K562 (cell line): Measurements from ENCODE around the gene SUPT5H. TPM values are rescaled to one million over a fixed set of nuclear protein-coding genes. Genes with fewer than 3 reads are reported as not detected.
A peak's percentile ranks its signal among the peaks of the same experiment; 100 is the strongest.

Source experiments
- ARHGAP35 ChIP-seq: fragments of 450-650 bp; IDR thresholded peaks from 2 replicates; pipeline ENCODE4 v1.6.1; 2018; ENCODE audit not compliant: partially characterized antibody
- COPS2 ChIP-seq: fragments of 450-650 bp; conservative IDR thresholded peaks from 2 replicates; pipeline ENCODE4 v1.6.1; 2016; ENCODE audit warnings: mild to moderate bottlenecking, moderate library complexity
- FOXA1 ChIP-seq: fragments of 450-650 bp; IDR thresholded peaks from 2 replicates; pipeline ENCODE4 v1.6.1; 2016; ENCODE audit warnings: mild to moderate bottlenecking, borderline replicate concordance
- KLF13 ChIP-seq: fragments of 450-650 bp; IDR thresholded peaks from 2 replicates; pipeline ENCODE4 v1.6.1; 2016; ENCODE audit warnings: missing genetic modification characterization, low read depth, mild to moderate bottlenecking, missing compliant biosample characterization, moderate library complexity, borderline replicate concordance
- NR2C2 ChIP-seq, 2 experiments: fragments of 200-800 bp in 1 of 2; sonication (Bioruptor generic) in 1 of 2; sonication (generic) in 1 of 2; formaldehyde crosslinking in 1 of 2; IDR thresholded peaks; 2 replicates each; pipeline versions ENCODE4 v1.6.1 to v1.8.0; 2016 to 2022; ENCODE audit warnings: mild to moderate bottlenecking in 1 of 2, missing compliant biosample characterization in 1 of 2, missing genetic modification characterization in 1 of 2, missing genetic modification reagents in 1 of 2
- OTX1 ChIP-seq: fragments of 450-650 bp; formaldehyde crosslinking; IDR thresholded peaks from 2 replicates; pipeline ENCODE4 v1.4.0; 2022; ENCODE audit warnings: mild to moderate bottlenecking
- TOE1 ChIP-seq, 2 experiments: fragments of 450-650 bp in 1 of 2; sonication (generic) in 1 of 2; formaldehyde crosslinking in 1 of 2; IDR thresholded peaks; 2 replicates each; pipeline versions ENCODE4 v1.7.1 to v1.8.0; 2016 to 2022; ENCODE audit warnings: borderline replicate concordance in 2 of 2, mild to moderate bottlenecking in 2 of 2, antibody characterized with exemption in 1 of 2, inconsistent platforms in 1 of 2, low read depth in 1 of 2, missing genetic modification reagents in 1 of 2, moderate library complexity in 1 of 2
- ZFPM2 ChIP-seq: fragments of 250-450 bp; sonication (Bioruptor Pico); IDR thresholded peaks from 2 replicates; pipeline ENCODE4 v1.5.1; 2022; ENCODE audit warnings: mild to moderate bottlenecking
- ZNF146 ChIP-seq: IDR thresholded peaks from one replicate; pipeline ENCODE4 v1.6.1; 2018; ENCODE audit warnings: missing compliant biosample characterization; ENCODE audit not compliant: unreplicated experiment
- polyA plus RNA-seq, 8 experiments: library from polyadenylated mRNA; depleted of rRNA in 4 of 8; stranded (reverse) in 5 of 8; unstranded in 3 of 8; fragments of >200 nt; fragmentation: Nextera tagmentation in 2 of 8; fragmentation: Illumina TruSeq in 1 of 8; extraction: Ambion mirVana in 2 of 8; extraction: Trizol in 1 of 8; gene quantifications; 2 replicates each; pipeline versions ENCODE4 v1.2.1 to v1.2.3, GENCODE V29; 2011 to 2014; ENCODE audit warnings: inconsistent platforms in 1 of 8, missing spikeins in 1 of 8
- total RNA-seq, 7 experiments: library from RNA; depleted of rRNA in 6 of 7; stranded (reverse); fragments of >200 nt in 6 of 7; fragmentation: Illumina TruSeq in 2 of 7; extraction: Trizol in 2 of 7; gene quantifications; 2 replicates each; pipeline versions ENCODE4 v1.2.1 to v1.2.3, GENCODE V29; 2011 to 2021; ENCODE audit warnings: low replicate concordance in 1 of 7
- TF ChIP-seq, protein P1 (sequence below): fragments of 450-650 bp; IDR thresholded peaks from 2 replicates; pipeline ENCODE4 v1.6.1; 2018; ENCODE audit not compliant: partially characterized antibody
- TF ChIP-seq, protein P2 (sequence below): fragments of 250-450 bp; sonication (Bioruptor Pico); IDR thresholded peaks from 2 replicates; pipeline ENCODE4 v1.4.0; 2020; ENCODE audit warnings: borderline replicate concordance
- TF ChIP-seq, protein P3 (sequence below), 2 experiments: fragments of 450-650 bp in 1 of 2; IDR thresholded peaks; 2 replicates each; pipeline ENCODE4 v1.6.1; 2011 to 2017; ENCODE audit warnings: low read depth in 2 of 2, antibody characterized with exemption in 1 of 2, borderline replicate concordance in 1 of 2, low read length in 1 of 2, mild to moderate bottlenecking in 1 of 2, mixed read lengths in 1 of 2; ENCODE audit not compliant: control insufficient read depth in 1 of 2

Gene SUPT5H
- total and polyA plus RNA-seq, 9 of the 15 experiments (the other 6 are each of a cell fraction or from before 2014, with no cell fraction given), result 13.3 to 85.9 (median 35.9) TPM

DNA sequence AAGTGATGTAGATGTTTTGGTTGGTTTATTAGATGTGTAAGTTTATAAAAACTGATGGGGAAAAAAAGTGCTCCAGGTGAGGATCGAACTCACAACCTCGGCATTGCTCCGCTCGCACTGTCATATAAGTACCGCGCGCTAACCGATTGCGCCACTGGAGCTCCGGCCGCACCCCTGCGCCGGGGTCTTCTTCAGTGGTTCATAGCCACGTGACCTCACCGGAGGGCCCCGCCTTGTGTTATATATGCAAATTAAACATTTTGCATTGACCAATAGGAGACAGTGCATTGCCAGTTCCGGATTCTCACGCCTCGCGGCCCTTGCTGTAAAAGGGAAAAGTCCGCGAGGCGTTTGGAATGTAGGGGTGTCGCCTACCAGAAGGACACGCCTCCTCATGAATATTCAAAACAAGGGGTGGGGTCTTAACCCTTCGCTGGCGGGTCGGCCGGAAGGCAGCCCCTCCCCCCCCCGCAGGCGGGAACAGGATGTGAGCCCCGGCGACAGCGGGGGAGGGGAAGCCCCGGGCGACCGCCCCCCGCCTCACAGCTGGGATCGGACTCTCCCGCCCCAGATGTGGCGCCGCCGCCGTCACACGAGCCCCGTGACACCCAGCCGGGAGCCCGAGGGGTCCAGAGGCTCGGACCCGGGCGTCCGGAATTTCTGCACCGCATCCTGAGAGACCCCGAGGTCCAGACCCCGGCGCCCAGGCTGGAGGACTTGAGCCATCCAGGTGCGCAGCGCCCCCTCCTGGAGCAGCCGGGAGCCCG is 33.1 kb upstream of the SUPT5H start, which contains the start of gene PLEKHG2 (continued):
- TF ChIP-seq, protein P1, sequence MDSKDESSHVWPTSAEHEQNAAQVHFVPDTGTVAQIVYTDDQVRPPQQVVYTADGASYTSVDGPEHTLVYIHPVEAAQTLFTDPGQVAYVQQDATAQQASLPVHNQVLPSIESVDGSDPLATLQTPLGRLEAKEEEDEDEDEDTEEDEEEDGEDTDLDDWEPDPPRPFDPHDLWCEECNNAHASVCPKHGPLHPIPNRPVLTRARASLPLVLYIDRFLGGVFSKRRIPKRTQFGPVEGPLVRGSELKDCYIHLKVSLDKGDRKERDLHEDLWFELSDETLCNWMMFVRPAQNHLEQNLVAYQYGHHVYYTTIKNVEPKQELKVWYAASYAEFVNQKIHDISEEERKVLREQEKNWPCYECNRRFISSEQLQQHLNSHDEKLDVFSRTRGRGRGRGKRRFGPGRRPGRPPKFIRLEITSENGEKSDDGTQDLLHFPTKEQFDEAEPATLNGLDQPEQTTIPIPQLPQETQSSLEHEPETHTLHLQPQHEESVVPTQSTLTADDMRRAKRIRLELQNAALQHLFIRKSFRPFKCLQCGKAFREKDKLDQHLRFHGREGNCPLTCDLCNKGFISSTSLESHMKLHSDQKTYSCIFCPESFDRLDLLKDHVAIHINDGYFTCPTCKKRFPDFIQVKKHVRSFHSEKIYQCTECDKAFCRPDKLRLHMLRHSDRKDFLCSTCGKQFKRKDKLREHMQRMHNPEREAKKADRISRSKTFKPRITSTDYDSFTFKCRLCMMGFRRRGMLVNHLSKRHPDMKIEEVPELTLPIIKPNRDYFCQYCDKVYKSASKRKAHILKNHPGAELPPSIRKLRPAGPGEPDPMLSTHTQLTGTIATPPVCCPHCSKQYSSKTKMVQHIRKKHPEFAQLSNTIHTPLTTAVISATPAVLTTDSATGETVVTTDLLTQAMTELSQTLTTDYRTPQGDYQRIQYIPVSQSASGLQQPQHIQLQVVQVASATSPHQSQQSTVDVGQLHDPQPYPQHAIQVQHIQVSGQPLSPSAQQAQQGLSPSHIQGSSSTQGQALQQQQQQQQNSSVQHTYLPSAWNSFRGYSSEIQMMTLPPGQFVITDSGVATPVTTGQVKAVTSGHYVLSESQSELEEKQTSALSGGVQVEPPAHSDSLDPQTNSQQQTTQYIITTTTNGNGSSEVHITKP, result peak; percentile 17
- TF ChIP-seq FOXA1, result no peak
- TF ChIP-seq ZNF146 (CRISPR knock-in tag), result no peak
- TF ChIP-seq ARHGAP35, result no peak
- TF ChIP-seq, protein P2, sequence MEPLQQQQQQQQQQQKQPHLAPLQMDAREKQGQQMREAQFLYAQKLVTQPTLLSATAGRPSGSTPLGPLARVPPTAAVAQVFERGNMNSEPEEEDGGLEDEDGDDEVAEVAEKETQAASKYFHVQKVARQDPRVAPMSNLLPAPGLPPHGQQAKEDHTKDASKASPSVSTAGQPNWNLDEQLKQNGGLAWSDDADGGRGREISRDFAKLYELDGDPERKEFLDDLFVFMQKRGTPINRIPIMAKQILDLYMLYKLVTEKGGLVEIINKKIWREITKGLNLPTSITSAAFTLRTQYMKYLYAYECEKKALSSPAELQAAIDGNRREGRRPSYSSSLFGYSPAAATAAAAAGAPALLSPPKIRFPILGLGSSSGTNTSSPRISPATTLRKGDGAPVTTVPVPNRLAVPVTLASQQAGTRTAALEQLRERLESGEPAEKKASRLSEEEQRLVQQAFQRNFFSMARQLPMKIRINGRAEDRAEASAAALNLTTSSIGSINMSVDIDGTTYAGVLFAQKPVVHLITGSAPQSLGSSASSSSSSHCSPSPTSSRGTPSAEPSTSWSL (CRISPR knock-in tag), result peak; percentile 89; the same call in 1 of the 2 replicates
- no peak for TF ChIP-seq COPS2
- no peak for TF ChIP-seq ZFPM2 (CRISPR knock-in tag)
- TF ChIP-seq, protein P3, sequence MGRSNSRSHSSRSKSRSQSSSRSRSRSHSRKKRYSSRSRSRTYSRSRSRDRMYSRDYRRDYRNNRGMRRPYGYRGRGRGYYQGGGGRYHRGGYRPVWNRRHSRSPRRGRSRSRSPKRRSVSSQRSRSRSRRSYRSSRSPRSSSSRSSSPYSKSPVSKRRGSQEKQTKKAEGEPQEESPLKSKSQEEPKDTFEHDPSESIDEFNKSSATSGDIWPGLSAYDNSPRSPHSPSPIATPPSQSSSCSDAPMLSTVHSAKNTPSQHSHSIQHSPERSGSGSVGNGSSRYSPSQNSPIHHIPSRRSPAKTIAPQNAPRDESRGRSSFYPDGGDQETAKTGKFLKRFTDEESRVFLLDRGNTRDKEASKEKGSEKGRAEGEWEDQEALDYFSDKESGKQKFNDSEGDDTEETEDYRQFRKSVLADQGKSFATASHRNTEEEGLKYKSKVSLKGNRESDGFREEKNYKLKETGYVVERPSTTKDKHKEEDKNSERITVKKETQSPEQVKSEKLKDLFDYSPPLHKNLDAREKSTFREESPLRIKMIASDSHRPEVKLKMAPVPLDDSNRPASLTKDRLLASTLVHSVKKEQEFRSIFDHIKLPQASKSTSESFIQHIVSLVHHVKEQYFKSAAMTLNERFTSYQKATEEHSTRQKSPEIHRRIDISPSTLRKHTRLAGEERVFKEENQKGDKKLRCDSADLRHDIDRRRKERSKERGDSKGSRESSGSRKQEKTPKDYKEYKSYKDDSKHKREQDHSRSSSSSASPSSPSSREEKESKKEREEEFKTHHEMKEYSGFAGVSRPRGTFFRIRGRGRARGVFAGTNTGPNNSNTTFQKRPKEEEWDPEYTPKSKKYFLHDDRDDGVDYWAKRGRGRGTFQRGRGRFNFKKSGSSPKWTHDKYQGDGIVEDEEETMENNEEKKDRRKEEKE (IDR thresholded peaks at IDR 0.05; ENCODE audit: borderline replicate concordance in 1 of 2, control insufficient read depth in 1 of 2, low read depth in 2 of 2, low read length in 1 of 2), result 0 out of 4 replicates have a peak, but pooled peaks of 1 of the 2 experiments have one; percentile 43
- TF ChIP-seq NR2C2 (CRISPR knock-in tag; IDR thresholded peaks at IDR 0.05), result no peak
- TF ChIP-seq NR2C2 (tag; IDR thresholded peaks at IDR 0.05), result peak; percentile 71
- TF ChIP-seq OTX1 (CRISPR knock-in tag), result peak; percentile 71; the same call in 1 of the 2 replicates
- peak; percentile 21; the same call in 1 of the 2 replicates for TF ChIP-seq KLF13 (tag)
- TF ChIP-seq TOE1 (IDR thresholded peaks at IDR 0.05; ENCODE audit: borderline replicate concordance), result peak; percentile 95
- TF ChIP-seq TOE1 (CRISPR knock-in tag; IDR thresholded peaks at IDR 0.05; ENCODE audit: borderline replicate concordance, low read depth), result no peak
